ENCODE measurements around the gene ACCS. TPM values are rescaled to one million over a fixed set of nuclear protein-coding genes. Genes with fewer than 3 reads are reported as not detected.

Gene ACCS
- total RNA-seq, 1 experiment from 2014 or later = 7.6 TPM

- Histone ChIP-seq H3K27me3 (0 out of 2 replicates have a peak, but pooled peaks cover 3% of the 10 kb centered on the region), H3K9me3 (replicated peaks) (no peaks in the 10 kb centered on the region), H3K4me1 (peaks cover 4% of the 10 kb centered on the region; the same call in 1 of the 2 replicates), H3K4me3 (no peak overlapping the region), H3K36me3 (no peaks in the 10 kb centered on the region), H3K27ac (no peak overlapping the region)
- DNase-seq = no peak
Measured at GRCh38 chr11:44032299-44033085, 33.6 kb upstream of the ACCS start.

DNA sequence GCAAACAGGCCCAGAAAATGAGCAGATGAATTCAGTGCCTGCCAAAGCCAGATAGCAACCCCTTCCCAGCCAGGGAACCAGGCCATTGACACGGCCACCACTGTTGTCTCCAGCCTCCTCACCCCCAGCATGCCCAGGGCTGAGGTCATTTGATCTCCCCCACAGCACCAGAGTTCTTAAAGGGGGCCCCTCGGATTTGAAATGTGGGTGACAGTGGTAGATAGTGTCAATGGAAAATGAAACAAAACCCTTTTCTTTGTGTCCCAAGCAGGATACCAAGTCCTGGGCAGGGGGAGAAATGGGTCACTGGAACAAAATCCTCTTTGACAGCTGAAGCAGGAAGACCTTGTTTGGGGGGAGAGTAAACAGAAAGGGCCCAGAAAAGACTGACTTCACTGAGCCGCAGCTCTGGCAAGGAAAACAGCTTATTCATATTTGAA, 32.6 kb upstream of the ACCS start:
- Histone ChIP-seq H3K4me1 (peaks cover 4% of the 10 kb centered on the region; the same call in 1 of the 2 replicates), H3K9me3 (replicated peaks) (no peaks in the 10 kb centered on the region), H3K27me3 (0 out of 2 replicates have a peak, but pooled peaks cover 3% of the 10 kb centered on the region), H3K27ac (no peak overlapping the region), H3K36me3 (no peaks in the 10 kb centered on the region), H3K4me3 (no peak overlapping the region)
- no peak for DNase-seq

- Histone ChIP-seq H3K4me1 (peaks cover 4% of the 10 kb centered on the region; the same call in 1 of the 2 replicates), H3K36me3 (no peaks in the 10 kb centered on the region), H3K27ac (no peak overlapping the region), H3K27me3 (0 out of 2 replicates have a peak, but pooled peaks cover 3% of the 10 kb centered on the region), H3K9me3 (replicated peaks) (no peaks in the 10 kb centered on the region), H3K4me3 (no peak overlapping the region)
- no peak for DNase-seq
Measured at GRCh38 chr11:44033856-44034255, 32.2 kb upstream of the ACCS start.

- no peaks in the 10 kb centered on the region for H3K9me3 ChIP-seq (replicated peaks)
- H3K4me1 ChIP-seq = peaks cover 4% of the 10 kb centered on the region; the same call in 1 of the 2 replicates
- no peaks in the 10 kb centered on the region for H3K36me3 ChIP-seq
- no peak overlapping the region for H3K27ac ChIP-seq
- 0 out of 2 replicates have a peak, but pooled peaks cover 3% of the 10 kb centered on the region for H3K27me3 ChIP-seq
- H3K4me3 ChIP-seq = no peak overlapping the region
- DNase-seq = no peak
Measured at GRCh38 chr11:44034639-44035038, 31.4 kb upstream of the ACCS start.

- H3K27me3 ChIP-seq = 0 out of 2 replicates have a peak, but pooled peaks cover 3% of the 10 kb centered on the region
- DNase-seq = peak; percentile 82 to 88
- H3K9me3 ChIP-seq (replicated peaks) = peaks cover 9% of the 10 kb centered on the region
- H3K4me3 ChIP-seq = no peak overlapping the region
- H3K36me3 ChIP-seq = no peaks in the 10 kb centered on the region
- H3K4me1 ChIP-seq = no peaks in the 10 kb centered on the region
- H3K27ac ChIP-seq = no peak overlapping the region
Measured at GRCh38 chr11:44036811-44037657, 29.0 kb upstream of the ACCS start.

DNA sequence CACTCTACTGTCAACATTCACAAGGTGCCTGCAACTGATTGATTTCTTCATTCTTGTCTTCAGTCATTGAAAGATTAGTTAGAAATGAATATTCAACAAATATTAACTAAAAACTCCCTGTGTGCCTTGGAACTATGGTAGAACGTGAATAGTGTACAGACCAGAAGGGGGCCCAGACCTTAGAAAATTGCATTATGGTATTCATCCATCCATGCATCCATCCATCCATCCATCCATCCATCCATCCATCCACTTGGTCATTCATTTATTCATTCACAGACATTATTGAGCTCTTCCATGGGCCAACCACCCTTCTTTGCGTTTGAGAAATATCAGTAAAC, 28.4 kb upstream of the ACCS start:
- Histone ChIP-seq H3K27me3 (0 out of 2 replicates have a peak, but pooled peaks cover 3% of the 10 kb centered on the region), H3K9me3 (replicated peaks) (peaks cover 9% of the 10 kb centered on the region), H3K27ac (no peak overlapping the region), H3K4me3 (no peak overlapping the region), H3K4me1 (no peaks in the 10 kb centered on the region), H3K36me3 (no peaks in the 10 kb centered on the region)
- no peak for DNase-seq

- Histone ChIP-seq H3K4me1 (peaks cover 5% of the 10 kb centered on the region), H3K9me3 (replicated peaks) (peaks cover 9% of the 10 kb centered on the region), H3K27ac (no peak overlapping the region), H3K27me3 (peaks cover 3% of the 10 kb centered on the region; the same call in 1 of the 2 replicates), H3K36me3 (no peaks in the 10 kb centered on the region), H3K4me3 (no peak overlapping the region)
- DNase-seq = no peak
Measured at GRCh38 chr11:44043157-44043556, 22.9 kb upstream of the ACCS start.

GRCh38 chr11:44046182-44046581, 19.9 kb upstream of the ACCS start:
- Histone ChIP-seq H3K9me3 (replicated peaks) (peaks cover 4% of the 10 kb centered on the region), H3K27ac (no peak overlapping the region), H3K4me3 (no peak overlapping the region), H3K4me1 (peaks cover 5% of the 10 kb centered on the region), H3K36me3 (no peaks in the 10 kb centered on the region), H3K27me3 (peaks cover 3% of the 10 kb centered on the region; the same call in 1 of the 2 replicates)
- DNase-seq = no peak

DNA sequence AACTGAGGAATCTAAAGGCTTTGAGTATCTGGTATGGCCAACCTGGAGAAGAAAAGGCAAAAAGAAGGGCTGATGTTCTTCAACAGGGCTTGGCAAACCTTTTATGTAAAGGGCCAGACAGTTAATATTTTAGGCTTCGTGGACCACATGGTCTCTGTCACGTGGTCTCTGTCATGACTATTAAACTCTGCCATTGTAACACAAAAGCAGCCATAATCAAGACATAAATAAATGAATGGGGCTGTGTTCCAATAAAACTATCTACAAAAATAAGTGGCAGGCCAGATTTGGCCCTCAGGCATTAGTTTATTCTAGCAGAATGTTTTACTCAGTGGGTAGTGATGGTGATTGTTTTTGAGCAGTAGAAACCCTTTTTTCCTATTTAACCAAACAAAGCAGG, 18.8 kb upstream of the ACCS start:
- DNase-seq = no peak

GRCh38 chr11:44047931-44048431, 18.1 kb upstream of the ACCS start, which contains the start of gene ACCSL:
Gene ACCSL (plus strand): TSS chr11:44047981. CDS start chr11:44048037, 56 bp downstream.
- Histone ChIP-seq H3K36me3 (no peaks in the 10 kb centered on the region), H3K4me3 (no peak within 1 kb of the TSS), H3K4me1 (peaks cover 5% of the 10 kb centered on the region), H3K27ac (no peak within 1 kb of the TSS), H3K27me3 (peaks cover 3% of the 10 kb centered on the region; the same call in 1 of the 2 replicates), H3K9me3 (replicated peaks) (no peaks in the 10 kb centered on the region)
- DNase-seq = peak; percentile 42 to 61

More for the DNA sequence above, 18.8 kb upstream of the ACCS start:
- no peaks in the 10 kb centered on the region for H3K9me3 ChIP-seq (replicated peaks)
- peaks cover 5% of the 10 kb centered on the region for H3K4me1 ChIP-seq
- H3K36me3 ChIP-seq = no peaks in the 10 kb centered on the region
- H3K4me3 ChIP-seq = no peak overlapping the region
- H3K27ac ChIP-seq = no peak overlapping the region
- H3K27me3 ChIP-seq = peaks cover 3% of the 10 kb centered on the region; the same call in 1 of the 2 replicates

GRCh38 chr11:44049832-44050231, 16.2 kb upstream of the ACCS start:
- Histone ChIP-seq H3K4me1 (peaks cover 5% of the 10 kb centered on the region), H3K27ac (no peak overlapping the region), H3K36me3 (no peaks in the 10 kb centered on the region), H3K27me3 (peaks cover 3% of the 10 kb centered on the region; the same call in 1 of the 2 replicates), H3K4me3 (no peak overlapping the region), H3K9me3 (replicated peaks) (no peaks in the 10 kb centered on the region)
- DNase-seq = no peak

- Histone ChIP-seq H3K27ac (no peak overlapping the region), H3K36me3 (no peaks in the 10 kb centered on the region), H3K4me3 (no peak overlapping the region), H3K9me3 (replicated peaks) (no peaks in the 10 kb centered on the region), H3K27me3 (peaks cover 2% of the 10 kb centered on the region; the same call in 1 of the 2 replicates), H3K4me1 (peaks cover 5% of the 10 kb centered on the region)
- DNase-seq = no peak
Measured at GRCh38 chr11:44051171-44051570, 14.9 kb upstream of the ACCS start.

GRCh38 chr11:44057340-44057739, 8.7 kb upstream of the ACCS start:
- Histone ChIP-seq H3K27me3 (no peaks in the 10 kb centered on the region; the same call in none of the 2 replicates), H3K9me3 (replicated peaks) (no peaks in the 10 kb centered on the region), H3K27ac (no peak overlapping the region), H3K4me3 (no peak overlapping the region), H3K36me3 (no peaks in the 10 kb centered on the region), H3K4me1 (no peaks in the 10 kb centered on the region)
- no peak for DNase-seq

DNA sequence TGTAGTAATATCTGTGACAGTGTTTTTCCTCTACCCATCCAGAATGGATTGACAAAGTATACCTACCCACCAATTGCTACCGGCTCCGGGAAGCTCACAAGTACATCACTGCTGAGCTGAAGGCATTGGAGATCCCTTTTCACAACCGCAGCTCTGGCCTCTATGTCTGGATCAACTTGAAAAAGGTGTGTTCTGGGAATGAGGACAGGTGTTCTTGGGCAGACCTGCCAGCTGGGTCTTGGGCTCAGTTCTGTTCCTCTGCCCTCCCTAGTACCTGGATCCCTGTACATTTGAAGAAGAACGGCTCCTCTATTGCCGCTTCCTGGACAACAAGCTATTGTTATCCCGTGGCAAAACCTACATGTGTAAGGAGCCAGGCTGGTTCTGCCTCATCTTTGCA, 7.8 kb upstream of the ACCS start:
- no peaks in the 10 kb centered on the region for H3K4me1 ChIP-seq

More for the DNA sequence above, 7.8 kb upstream of the ACCS start:
- H3K27ac ChIP-seq = no peak overlapping the region
- no peaks in the 10 kb centered on the region; the same call in none of the 2 replicates for H3K27me3 ChIP-seq
- no peak for DNase-seq
- no peaks in the 10 kb centered on the region for H3K9me3 ChIP-seq (replicated peaks)
- no peak overlapping the region for H3K4me3 ChIP-seq
- H3K36me3 ChIP-seq = no peaks in the 10 kb centered on the region
